K562 (cell line): ENCODE measurements around the gene MMP20. TPM values are rescaled to one million over a fixed set of nuclear protein-coding genes. Genes with fewer than 3 reads are reported as not detected.
A peak's percentile ranks its signal among the peaks of the same experiment; 100 is the strongest.

Experiments used
- ATAC-seq: fragments of 200-7000 bp; cut with Tn5 transposase; 3 replicates; pipeline ENCODE4 v1.9.1; 2020; ENCODE audit warnings: moderate library complexity
- BruUV-seq: library from RNA; stranded (reverse); fragments of 400-500 nt; replicated peaks from 2 replicates; lab custom pipeline; 2021; lab: Mats Ljungman, UMichigan
- CTCF ChIA-PET: fragments of 300-600 bp; formaldehyde crosslinking; extraction: SDS; loops from one replicate; lab custom pipeline; 2021; ENCODE audit warnings: low intra/inter-chr PET ratio; lab: Yijun Ruan, JAX
- POLR2A ChIA-PET: fragments of 300-600, 350-650 bp; sonication (Branson Sonifier 250); formaldehyde crosslinking; extraction: SDS; loops from one replicate; lab custom pipeline; 2021; ENCODE audit warnings: antibody characterized with exemption, inconsistent platforms; lab: Yijun Ruan, JAX
- DNase-seq, 4 experiments: peaks; one replicate each; pipeline versions ENCODE4 v3.0.0 to v3.0.0-alpha.2; 2011 to 2018; ENCODE audit warnings: low spot score in 3 of 4, mixed read lengths in 3 of 4; ENCODE audit errors: extremely low read depth in 1 of 4
- FAIRE-seq: peaks from 2 replicates; lab custom pipeline; 2011; peaks lifted over from hg19 to GRCh38; lab: Jason Lieb, UNC
- H2AFZ ChIP-seq: 2 replicates; pipeline ENCODE4 v1.6.0; 2011; ENCODE audit warnings: low read depth, low read length, control low read depth, inconsistent platforms
- H3K27ac ChIP-seq: fragments of 200-600 bp; 3 replicates; pipeline ENCODE4 v1.8.0; 2011; ENCODE audit warnings: low read depth, mild to moderate bottlenecking, control low read depth, inconsistent platforms, low read length, moderate library complexity, mixed read lengths; ENCODE audit errors: extremely low read depth
- H3K27me3 ChIP-seq, 2 experiments: fragments of 300-600 bp in 1 of 2; 2 replicates in 1 of 2; 3 replicates in 1 of 2; pipeline versions ENCODE4 v1.6.0 to v1.8.0; 2011; ENCODE audit warnings: inconsistent platforms in 2 of 2, low read length in 2 of 2, mild to moderate bottlenecking in 1 of 2, mixed read lengths in 1 of 2, moderate library complexity in 1 of 2; ENCODE audit not compliant: control insufficient read depth in 2 of 2, insufficient read depth in 2 of 2
- H3K36me3 ChIP-seq: fragments of 300-600 bp; 3 replicates; pipeline ENCODE4 v1.8.0; 2011; ENCODE audit warnings: mild to moderate bottlenecking, low read length, inconsistent platforms; ENCODE audit not compliant: control insufficient read depth, insufficient read depth
- H3K4me1 ChIP-seq, 2 experiments: fragments of 200-600 bp in 1 of 2; replicated peaks in 1 of 2; 2 replicates in 1 of 2; 3 replicates in 1 of 2; pipeline versions ENCODE4 v1.5.1 to v1.8.0; 2011; ENCODE audit warnings: inconsistent platforms in 2 of 2, low read length in 2 of 2, mild to moderate bottlenecking in 1 of 2, mixed read lengths in 1 of 2, moderate library complexity in 1 of 2; ENCODE audit not compliant: control insufficient read depth in 2 of 2, insufficient read depth in 2 of 2
- H3K4me2 ChIP-seq: 2 replicates; pipeline ENCODE4 v1.6.1; 2011; ENCODE audit warnings: low read length, control low read depth, inconsistent platforms, mixed read lengths; ENCODE audit not compliant: insufficient read depth
- H3K4me3 ChIP-seq: fragments of 200-600 bp; sonication (generic), shearing (Covaris generic); 2 replicates; pipeline ENCODE4 v1.5.1; 2016; ENCODE audit warnings: control low read depth, inconsistent platforms
- H3K79me2 ChIP-seq: fragments of 200-600 bp; 3 replicates; pipeline ENCODE4 v1.8.0; 2011; ENCODE audit warnings: low read length, inconsistent platforms; ENCODE audit not compliant: control insufficient read depth, insufficient read depth
- H3K9ac ChIP-seq, 2 experiments: 2 replicates each; pipeline versions ENCODE4 v1.6.0 to v1.6.1; 2011; ENCODE audit warnings: low read depth in 2 of 2, low read length in 2 of 2, control low read depth in 1 of 2, inconsistent platforms in 1 of 2, mild to moderate bottlenecking in 1 of 2, mixed read lengths in 1 of 2; ENCODE audit not compliant: insufficient read depth in 1 of 2
- H3K9me1 ChIP-seq: one replicate; pipeline ENCODE4 v1.6.0; 2011; ENCODE audit warnings: inconsistent platforms, mild to moderate bottlenecking, low read length, moderate library complexity; ENCODE audit not compliant: control insufficient read depth, insufficient read depth
- H3K9me3 ChIP-seq: replicated peaks from 2 replicates; pipeline ENCODE4 v1.5.1; 2011; ENCODE audit warnings: low read depth, low read length, inconsistent platforms; ENCODE audit not compliant: control insufficient read depth, insufficient read depth
- H4K20me1 ChIP-seq: replicated peaks from 2 replicates; pipeline ENCODE4 v1.6.1; 2011; ENCODE audit warnings: low read length, inconsistent platforms, mixed read lengths; ENCODE audit not compliant: control insufficient read depth, insufficient read depth
- BACH1 ChIP-seq: fragments of 200-800 bp; sonication (Bioruptor generic); IDR thresholded peaks from 2 replicates; pipeline ENCODE4 v1.6.1; 2016; ENCODE audit warnings: missing genetic modification characterization, missing compliant biosample characterization
- BHLHE40 ChIP-seq: IDR thresholded peaks from 2 replicates; pipeline ENCODE4 v1.6.1; 2011; ENCODE audit warnings: low read length, improper control_type of control experiment
- CEBPB ChIP-seq: fragments of 450-650 bp; IDR thresholded peaks from 2 replicates; pipeline ENCODE4 v1.6.1; 2016; ENCODE audit warnings: missing genetic modification characterization, missing compliant biosample characterization
- ELF4 ChIP-seq: fragments of 450-650 bp; formaldehyde crosslinking; IDR thresholded peaks from 2 replicates; pipeline ENCODE4 v1.4.0; 2022; ENCODE audit warnings: missing genetic modification characterization
- EWSR1 ChIP-seq: fragments of 450-650 bp; IDR thresholded peaks from 2 replicates; pipeline ENCODE4 v1.6.1; 2018; ENCODE audit warnings: borderline replicate concordance, mild to moderate bottlenecking, low read depth, moderate library complexity; ENCODE audit not compliant: partially characterized antibody
- KDM2B ChIP-seq: fragments of 250-450 bp; sonication (Bioruptor Pico); IDR thresholded peaks from 2 replicates; pipeline ENCODE4 v1.8.0; 2021; ENCODE audit warnings: mild to moderate bottlenecking, moderate library complexity
- MXI1 ChIP-seq: IDR thresholded peaks from 2 replicates; pipeline ENCODE4 v1.6.1; 2011; ENCODE audit warnings: low read depth, mild to moderate bottlenecking, improper control_type of control experiment, low read length
- NFE2 ChIP-seq: IDR thresholded peaks from 2 replicates; pipeline ENCODE4 v1.6.1; 2014; ENCODE audit warnings: antibody characterized with exemption, low read depth
- NFRKB ChIP-seq: fragments of 450-650 bp; IDR thresholded peaks from 2 replicates; pipeline ENCODE4 v1.6.1; 2016; ENCODE audit warnings: low read depth
- POLR2AphosphoS2 ChIP-seq: IDR thresholded peaks from 2 replicates; pipeline ENCODE4 v1.6.1; 2012; ENCODE audit warnings: low read length, improper control_type of control experiment
- RBM25 ChIP-seq: fragments of 200-400 bp; formaldehyde crosslinking; IDR thresholded peaks from 2 replicates; pipeline ENCODE4 v1.6.1; 2018; ENCODE audit warnings: low read length, low read depth, moderate library complexity; ENCODE audit not compliant: severe bottlenecking
- STAT6 ChIP-seq: sonication (generic); formaldehyde crosslinking; IDR thresholded peaks from 2 replicates; pipeline ENCODE4 v1.8.1; 2023; ENCODE audit warnings: mild to moderate bottlenecking, missing genetic modification reagents
- ZNF277 ChIP-seq: fragments of 250-450 bp; sonication (Bioruptor Pico); IDR thresholded peaks from 2 replicates; pipeline ENCODE4 v1.8.0; 2022; ENCODE audit warnings: inconsistent platforms, mild to moderate bottlenecking, moderate library complexity, borderline replicate concordance
- ZNF699 ChIP-seq: fragments of 250-450 bp; sonication (Bioruptor Pico); IDR thresholded peaks from 2 replicates; pipeline ENCODE4 v1.8.0; 2021; ENCODE audit warnings: mild to moderate bottlenecking, moderate library complexity; ENCODE audit not compliant: insufficient replicate concordance
- ZNF740 ChIP-seq, 3 experiments: fragments of 200-800 bp in 1 of 3; sonication (Bioruptor generic) in 1 of 3; sonication (generic) in 1 of 3; formaldehyde crosslinking in 1 of 3; IDR thresholded peaks; 2 replicates each; pipeline versions ENCODE4 v1.6.1 to v1.8.0; 2016 to 2022; ENCODE audit warnings: mild to moderate bottlenecking in 2 of 3, missing compliant biosample characterization in 2 of 3, missing genetic modification characterization in 2 of 3, missing genetic modification reagents in 1 of 3
- WGBS: fragments of 100-300 bp; shearing (Covaris generic); methylation state at CpG from one replicate; pipeline ENCODE4 v1.1.6; 2016; ENCODE audit warnings: low coverage, mixed read lengths; ENCODE audit not compliant: insufficient coverage; ENCODE audit errors: missing lambda C conversion rate; 5-methylcytosine and 5-hydroxymethylcytosine counted together
- in situ Hi-C: fragments of 300-500 bp; cut with MboI; formaldehyde crosslinking; loops from 4 replicates; pipeline ENCODE4 v1.15.0; 2018; ENCODE audit warnings: inconsistent platforms, mixed read lengths
- intact Hi-C: fragments of 100-400 bp; cut with micrococcal nuclease; formaldehyde crosslinking; loops from 2 replicates; pipeline ENCODE4 v1.14.2; 2022
- polyA plus RNA-seq, 8 experiments: library from polyadenylated mRNA; depleted of rRNA in 4 of 8; stranded (reverse) in 5 of 8; unstranded in 3 of 8; fragments of >200 nt; fragmentation: Nextera tagmentation in 2 of 8; fragmentation: Illumina TruSeq in 1 of 8; extraction: Ambion mirVana in 2 of 8; extraction: Trizol in 1 of 8; gene quantifications; 2 replicates each; pipeline versions ENCODE4 v1.2.1 to v1.2.3, GENCODE V29; 2011 to 2014; ENCODE audit warnings: inconsistent platforms in 1 of 8, missing spikeins in 1 of 8
- total RNA-seq, 7 experiments: library from RNA; depleted of rRNA in 6 of 7; stranded (reverse); fragments of >200 nt in 6 of 7; fragmentation: Illumina TruSeq in 2 of 7; extraction: Trizol in 2 of 7; gene quantifications; 2 replicates each; pipeline versions ENCODE4 v1.2.1 to v1.2.3, GENCODE V29; 2011 to 2021; ENCODE audit warnings: low replicate concordance in 1 of 7

MMP20 gene
- total and polyA plus RNA-seq, 9 of the 15 experiments (the other 6 are each of a cell fraction or from before 2014, with no cell fraction given) = not detected

GRCh38 chr11:102615077-102615893, 9.8 kb downstream of the MMP20 start:
- ATAC-seq = peak; percentile 17; the same call in 2 of the 3 replicates
- H3K9me1 ChIP-seq = no peaks in the 10 kb centered on the region
- TF ChIP-seq CEBPB (tag) = no peak
- TF ChIP-seq ZNF277 (CRISPR knock-in tag) = no peak
- TF ChIP-seq MXI1 = no peak
- TF ChIP-seq BHLHE40 = no peak
- TF ChIP-seq ZNF699 (CRISPR knock-in tag) = no peak
- no peak for TF ChIP-seq ZNF740 (CRISPR knock-in tag; IDR thresholded peaks at IDR 0.05)
- no peak for TF ChIP-seq ZNF740 (tag; IDR thresholded peaks at IDR 0.05)
- TF ChIP-seq STAT6 (CRISPR knock-in tag) = no peak
- no peak for TF ChIP-seq NFE2
- TF ChIP-seq RBM25 = no peak
- no peak for TF ChIP-seq KDM2B
- TF ChIP-seq EWSR1 = no peak
- no peak for TF ChIP-seq BACH1 (tag)
- TF ChIP-seq POLR2AphosphoS2 = no peak
- no peak for TF ChIP-seq NFRKB
- no peak for TF ChIP-seq ELF4 (CRISPR knock-in tag)
- H3K4me3 ChIP-seq = no peak overlapping the region
- FAIRE-seq = no peak
- no peaks in the 10 kb centered on the region for H3K79me2 ChIP-seq
- H3K9me3 ChIP-seq = no peaks in the 10 kb centered on the region
- CTCF ChIA-PET = no interaction called here
- no peaks in the 10 kb centered on the region for H3K4me1 ChIP-seq
- DNase-seq = no peak
- H3K27me3 ChIP-seq = peaks cover 0 to 10% of the 10 kb centered on the region in 2 experiments; a peak in 2 of 5 replicates
- no peaks in the 10 kb centered on the region for H4K20me1 ChIP-seq
- H3K9ac ChIP-seq = no peak overlapping the region
- 3% methylated on average over 7 of the region's 7 CpGs for whole genome bisulfite sequencing
- intact Hi-C loops = no loop called here
- H3K4me2 ChIP-seq = no peak overlapping the region
- in situ Hi-C loops = no loop called here
- H3K27ac ChIP-seq = no peak overlapping the region
- H2AFZ ChIP-seq = no peak overlapping the region
- no peaks in the 10 kb centered on the region for H3K36me3 ChIP-seq
- no TSS peak for BruUV-seq
- POLR2A ChIA-PET = interaction anchor here (1.5 kb wide), 1 partner anchor 51 kb away, joined by 3 read pairs; no protein-coding TSS in a partner anchor
